Caco-2 (cell line): ENCODE data around the gene INCA1. TPM values are rescaled to one million over a fixed set of nuclear protein-coding genes. Genes with fewer than 3 reads are reported as not detected.

ENCODE experiments used
- BruUV-seq: library from RNA; stranded (reverse); fragments of 400-500 nt; replicated peaks from 2 replicates; lab custom pipeline; 2021; lab: Mats Ljungman, UMichigan
- CTCF ChIA-PET: fragments of 300-600 bp; sonication (Branson Sonifier 250); formaldehyde crosslinking; loops from one replicate; lab custom pipeline; 2022; ENCODE audit warnings: antibody characterized with exemption; lab: Charles Lee
- POLR2A ChIA-PET: fragments of 300-600 bp; sonication (Branson Sonifier 250); formaldehyde crosslinking; loops from one replicate; lab custom pipeline; 2022; ENCODE audit warnings: antibody characterized with exemption; lab: Charles Lee
- DNase-seq, 2 experiments: peaks; one replicate each; pipeline versions ENCODE4 v3.0.0 to v3.0.0-alpha.2; 2020 to 2022
- H3K27me3 ChIP-seq: replicated peaks from 2 replicates; pipeline ENCODE4 v1.6.0; 2011; ENCODE audit warnings: low read length; ENCODE audit not compliant: control insufficient read depth, insufficient read depth
- H3K36me3 ChIP-seq: 2 replicates; pipeline ENCODE4 v1.5.1; 2011; ENCODE audit warnings: low read length; ENCODE audit not compliant: control insufficient read depth, insufficient read depth
- H3K4me1 ChIP-seq: fragments of 250-450 bp; sonication (Bioruptor Pico); 2 replicates; pipeline ENCODE4 v1.5.1; 2020; ENCODE audit warnings: mild to moderate bottlenecking
- H3K4me3 ChIP-seq: 2 replicates; pipeline ENCODE4 v1.5.1; 2011; ENCODE audit warnings: low read depth, mild to moderate bottlenecking, control low read depth, low read length
- H3K9me3 ChIP-seq: fragments of 250-450 bp; sonication (Bioruptor Pico); 2 replicates; pipeline ENCODE4 v1.5.1; 2020; ENCODE audit warnings: mild to moderate bottlenecking, moderate library complexity
- H3K27ac Mint-ChIP-seq: one replicate; pipeline ENCODE4 v1.8.0; 2022; ENCODE audit warnings: mixed read lengths; ENCODE audit not compliant: unreplicated experiment
- H3K27me3 Mint-ChIP-seq: one replicate; pipeline ENCODE4 v1.8.0; 2022; ENCODE audit warnings: mixed read lengths; ENCODE audit not compliant: insufficient read depth, unreplicated experiment
- H3K36me3 Mint-ChIP-seq: one replicate; pipeline ENCODE4 v1.8.0; 2022; ENCODE audit warnings: mild to moderate bottlenecking, mixed read lengths; ENCODE audit not compliant: insufficient read depth, unreplicated experiment
- H3K4me1 Mint-ChIP-seq: one replicate; pipeline ENCODE4 v1.8.0; 2022; ENCODE audit warnings: low read depth, mixed read lengths; ENCODE audit not compliant: unreplicated experiment
- H3K4me3 Mint-ChIP-seq: one replicate; pipeline ENCODE4 v1.8.0; 2022; ENCODE audit warnings: mild to moderate bottlenecking, moderate library complexity, mixed read lengths; ENCODE audit not compliant: unreplicated experiment
- H3K9me3 Mint-ChIP-seq: one replicate; pipeline ENCODE4 v1.8.0; 2022; ENCODE audit warnings: mixed read lengths; ENCODE audit not compliant: unreplicated experiment
- intact Hi-C: fragments of 100-400 bp; cut with micrococcal nuclease; formaldehyde crosslinking; loops from one replicate; pipeline ENCODE4 v1.10.0; 2022; ENCODE audit not compliant: unreplicated experiment
- total RNA-seq: library from RNA; stranded (reverse); gene quantifications from 2 replicates; pipeline ENCODE4 v1.2.3, GENCODE V29; 2022
- TF ChIP-seq, protein P1 (sequence below), 2 experiments: fragments of 200-600 bp in 1 of 2; IDR thresholded peaks; 1 replicate in 1 of 2; 2 replicates in 1 of 2; pipeline versions ENCODE4 v1.5.1 to v1.8.0; 2011 to 2022; ENCODE audit warnings: antibody characterized with exemption in 1 of 2, control low read depth in 1 of 2, inconsistent platforms in 1 of 2, low read depth in 1 of 2, low read length in 1 of 2, mild to moderate bottlenecking in 1 of 2, moderate library complexity in 1 of 2; ENCODE audit not compliant: insufficient read depth in 1 of 2, severe bottlenecking in 1 of 2, unreplicated experiment in 1 of 2

Gene INCA1
- total RNA-seq, 1 experiment from 2014 or later, result 0.64 TPM

DNA sequence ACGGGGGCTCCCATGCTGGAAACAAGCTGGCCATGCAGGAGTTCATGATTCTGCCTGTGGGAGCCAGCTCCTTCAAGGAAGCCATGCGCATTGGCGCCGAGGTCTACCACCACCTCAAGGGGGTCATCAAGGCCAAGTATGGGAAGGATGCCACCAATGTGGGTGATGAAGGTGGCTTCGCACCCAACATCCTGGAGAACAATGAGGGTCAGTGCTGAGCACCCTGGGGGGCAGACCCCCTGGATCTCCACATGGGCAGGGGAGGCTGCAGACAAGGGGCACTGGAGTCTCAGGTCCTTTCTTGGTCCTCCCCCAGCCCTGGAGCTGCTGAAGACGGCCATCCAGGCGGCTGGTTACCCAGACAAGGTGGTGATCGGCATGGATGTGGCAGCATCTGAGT is 42.2 kb downstream of the INCA1 start:
- no TSS peak for BruUV-seq
- H3K4me1 Mint-ChIP-seq, result peaks cover 11% of the 10 kb centered on the region
- Histone ChIP-seq H3K27me3 (no peaks in the 10 kb centered on the region), H3K9me3 (no peaks in the 10 kb centered on the region), H3K4me1 (peaks cover 8% of the 10 kb centered on the region), H3K4me3 (no peak overlapping the region), H3K36me3 (no peaks in the 10 kb centered on the region)
- ChIA-PET POLR2A (no interaction called here), CTCF (no interaction called here)
- H3K27me3 Mint-ChIP-seq, result no peaks in the 10 kb centered on the region
- intact Hi-C loops, result no loop called here
- H3K36me3 Mint-ChIP-seq, result peaks cover 11% of the 10 kb centered on the region
- DNase-seq, result no peak
- TF ChIP-seq, protein P1, sequence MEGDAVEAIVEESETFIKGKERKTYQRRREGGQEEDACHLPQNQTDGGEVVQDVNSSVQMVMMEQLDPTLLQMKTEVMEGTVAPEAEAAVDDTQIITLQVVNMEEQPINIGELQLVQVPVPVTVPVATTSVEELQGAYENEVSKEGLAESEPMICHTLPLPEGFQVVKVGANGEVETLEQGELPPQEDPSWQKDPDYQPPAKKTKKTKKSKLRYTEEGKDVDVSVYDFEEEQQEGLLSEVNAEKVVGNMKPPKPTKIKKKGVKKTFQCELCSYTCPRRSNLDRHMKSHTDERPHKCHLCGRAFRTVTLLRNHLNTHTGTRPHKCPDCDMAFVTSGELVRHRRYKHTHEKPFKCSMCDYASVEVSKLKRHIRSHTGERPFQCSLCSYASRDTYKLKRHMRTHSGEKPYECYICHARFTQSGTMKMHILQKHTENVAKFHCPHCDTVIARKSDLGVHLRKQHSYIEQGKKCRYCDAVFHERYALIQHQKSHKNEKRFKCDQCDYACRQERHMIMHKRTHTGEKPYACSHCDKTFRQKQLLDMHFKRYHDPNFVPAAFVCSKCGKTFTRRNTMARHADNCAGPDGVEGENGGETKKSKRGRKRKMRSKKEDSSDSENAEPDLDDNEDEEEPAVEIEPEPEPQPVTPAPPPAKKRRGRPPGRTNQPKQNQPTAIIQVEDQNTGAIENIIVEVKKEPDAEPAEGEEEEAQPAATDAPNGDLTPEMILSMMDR (IDR thresholded peaks at IDR 0.05; ENCODE audit: insufficient read depth in 1 of 2, low read depth in 1 of 2, low read length in 1 of 2, severe bottlenecking in 1 of 2, unreplicated experiment in 1 of 2), result no peak
- no peak overlapping the region for H3K4me3 Mint-ChIP-seq
- H3K27ac Mint-ChIP-seq, result no peak overlapping the region
- H3K9me3 Mint-ChIP-seq, result no peaks in the 10 kb centered on the region

DNA sequence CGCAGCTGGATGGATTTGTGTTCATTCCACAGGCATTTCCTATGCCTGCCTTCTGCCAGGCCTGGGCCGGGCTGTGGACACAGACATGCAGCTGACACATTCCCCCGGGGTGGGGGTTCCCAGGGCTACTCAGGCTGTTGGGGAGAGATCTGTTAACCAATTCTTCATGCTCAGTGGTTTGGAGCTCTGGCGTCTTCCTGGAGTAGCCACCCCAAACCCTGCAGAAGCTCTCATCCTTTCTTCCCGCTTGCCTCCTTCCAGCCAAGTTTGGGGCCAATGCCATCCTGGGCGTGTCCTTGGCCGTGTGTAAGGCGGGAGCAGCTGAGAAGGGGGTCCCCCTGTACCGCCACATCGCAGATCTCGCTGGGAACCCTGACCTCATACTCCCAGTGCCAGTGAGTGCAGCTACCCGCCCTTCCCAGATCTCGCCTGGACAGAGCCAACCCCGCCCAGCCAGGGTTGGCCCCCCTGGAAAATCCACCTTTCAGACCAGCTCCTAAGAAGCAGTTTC is 43.8 kb downstream of the INCA1 start:
- intact Hi-C loops, result no loop called here
- DNase-seq, result no peak
- Histone ChIP-seq H3K9me3 (no peaks in the 10 kb centered on the region), H3K36me3 (no peaks in the 10 kb centered on the region), H3K27me3 (no peaks in the 10 kb centered on the region), H3K4me1 (peaks cover 8% of the 10 kb centered on the region), H3K4me3 (no peak overlapping the region)
- Mint-ChIP-seq H3K4me3 (no peak overlapping the region), H3K27ac (no peak overlapping the region), H3K4me1 (peaks cover 10% of the 10 kb centered on the region), H3K9me3 (no peaks in the 10 kb centered on the region), H3K27me3 (no peaks in the 10 kb centered on the region), H3K36me3 (peaks cover 4% of the 10 kb centered on the region)
- CTCF ChIA-PET, result no interaction called here
- TF ChIP-seq, protein P1 (IDR thresholded peaks at IDR 0.05; ENCODE audit: insufficient read depth in 1 of 2, low read depth in 1 of 2, low read length in 1 of 2, severe bottlenecking in 1 of 2, unreplicated experiment in 1 of 2), result no peak
- POLR2A ChIA-PET, result interaction anchor here (3.0 kb wide), 1 partner anchor 14 kb away, joined by 13 read pairs; the partner anchor contains the start of genes RNF167 and SLC25A11
- BruUV-seq, result no TSS peak

DNA sequence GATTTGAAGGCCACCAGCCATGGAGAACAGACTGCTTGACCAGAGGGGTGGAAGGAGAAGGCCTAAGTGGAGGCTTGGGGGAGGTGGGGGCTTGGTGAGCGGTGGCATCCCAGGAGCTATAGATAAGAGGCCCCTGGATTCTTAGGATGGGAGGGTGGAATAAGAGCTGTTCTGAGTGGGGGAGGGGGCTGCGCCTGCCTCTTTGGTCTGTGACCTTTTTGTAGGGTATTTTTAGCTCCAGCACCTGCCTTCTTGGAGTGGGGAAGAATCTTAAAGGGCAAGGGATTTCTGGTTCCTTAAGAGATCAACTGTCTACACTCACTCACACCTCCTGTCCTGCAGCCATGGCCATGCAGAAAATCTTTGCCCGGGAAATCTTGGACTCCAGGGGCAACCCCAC is 45.8 kb downstream of the INCA1 start:
- no peaks in the 10 kb centered on the region for H3K27me3 ChIP-seq
- CTCF ChIA-PET, result interaction anchor here (1.4 kb wide), 1 partner anchor 16 kb away, joined by 5 read pairs; the partner anchor contains the start of gene SPAG7
- H3K4me3 Mint-ChIP-seq, result peak overlapping the region; percentile 85
- intact Hi-C loops, result no loop called here
- no peaks in the 10 kb centered on the region for H3K27me3 Mint-ChIP-seq
- peaks cover 12% of the 10 kb centered on the region for H3K4me1 ChIP-seq
- H3K4me3 ChIP-seq, result no peak overlapping the region
- peak overlapping the region; percentile 88 for H3K27ac Mint-ChIP-seq
- H3K9me3 ChIP-seq, result no peaks in the 10 kb centered on the region
- TF ChIP-seq, protein P1 (IDR thresholded peaks at IDR 0.05; ENCODE audit: insufficient read depth in 1 of 2, low read depth in 1 of 2, low read length in 1 of 2, severe bottlenecking in 1 of 2, unreplicated experiment in 1 of 2), result no peak
- no peaks in the 10 kb centered on the region for H3K9me3 Mint-ChIP-seq
- POLR2A ChIA-PET, result interaction anchor here (1.0 to 3.0 kb wide), 2 partner anchors 12 to 16 kb away, joined by 4 to 13 read pairs; partner anchors contain the start of genes RNF167, SLC25A11 and SPAG7
- peaks cover 13% of the 10 kb centered on the region for H3K36me3 Mint-ChIP-seq
- DNase-seq, result no peak
- no TSS peak for BruUV-seq
- H3K36me3 ChIP-seq, result no peaks in the 10 kb centered on the region
- peaks cover 10% of the 10 kb centered on the region for H3K4me1 Mint-ChIP-seq
